DOHH2 (cell line): ENCODE data around the gene TMEM132D.

Experiments
- H3F3A ChIP-seq: fragments of 200-600 bp; sonication (generic), shearing (Covaris generic); 2 replicates; pipeline ENCODE4 v1.6.0; 2016; ENCODE audit warnings: antibody characterized with exemption, mild to moderate bottlenecking; ENCODE audit not compliant: control insufficient read depth, insufficient read depth
- H3K27ac ChIP-seq: fragments of 200-600 bp; sonication (generic); 2 replicates; pipeline ENCODE4 v1.5.1; 2014; ENCODE audit warnings: low read depth, mild to moderate bottlenecking, low read length, moderate library complexity
- H3K27me3 ChIP-seq: fragments of 200-600 bp; sonication (generic); 2 replicates; pipeline ENCODE4 v1.6.1; 2014; ENCODE audit warnings: mild to moderate bottlenecking, low read length, mixed read lengths; ENCODE audit not compliant: control insufficient read depth
- H3K36me3 ChIP-seq: fragments of 200-600 bp; sonication (generic); 2 replicates; pipeline ENCODE4 v1.6.1; 2014; ENCODE audit warnings: mild to moderate bottlenecking, low read length, moderate library complexity, mixed read lengths; ENCODE audit not compliant: control insufficient read depth
- H3K4me1 ChIP-seq: fragments of 200-600 bp; sonication (generic); 2 replicates; pipeline ENCODE4 v1.6.1; 2014; ENCODE audit warnings: mild to moderate bottlenecking, low read length, mixed read lengths; ENCODE audit not compliant: control insufficient read depth
- H3K4me2 ChIP-seq: fragments of 200-600 bp; sonication (generic); 2 replicates; pipeline ENCODE4 v1.6.0; 2014; ENCODE audit warnings: mild to moderate bottlenecking, low read length, moderate library complexity
- H3K4me3 ChIP-seq: fragments of 200-600 bp; sonication (generic); 2 replicates; pipeline ENCODE4 v1.5.1; 2014; ENCODE audit warnings: mild to moderate bottlenecking, low read length, mixed read lengths
- H3K79me2 ChIP-seq: fragments of 200-600 bp; sonication (generic); 2 replicates; pipeline ENCODE4 v1.6.1; 2014; ENCODE audit warnings: mild to moderate bottlenecking, low read length, mixed read lengths; ENCODE audit not compliant: control insufficient read depth
- H3K9me2 ChIP-seq: fragments of 200-600 bp; sonication (generic); replicated peaks from 2 replicates; pipeline ENCODE4 v1.6.1; 2014; ENCODE audit warnings: mild to moderate bottlenecking, low read length, mixed read lengths; ENCODE audit not compliant: control insufficient read depth
- H3K9me3 ChIP-seq: fragments of 200-600 bp; sonication (generic); 2 replicates; pipeline ENCODE4 v1.6.1; 2014; ENCODE audit warnings: antibody characterized with exemption, low read length, mixed read lengths; ENCODE audit not compliant: control insufficient read depth, insufficient read depth
- H4K20me1 ChIP-seq: fragments of 200-600 bp; sonication (generic); 2 replicates; pipeline ENCODE4 v1.6.0; 2014; ENCODE audit warnings: low read depth, mild to moderate bottlenecking, antibody characterized with exemption, low read length, moderate library complexity; ENCODE audit not compliant: control insufficient read depth, insufficient read depth
- EZH2phosphoT487 ChIP-seq: fragments of 200-600 bp; sonication (generic); IDR thresholded peaks from 2 replicates; pipeline ENCODE4 v1.6.1; 2017; ENCODE audit warnings: borderline replicate concordance, mild to moderate bottlenecking, antibody characterized with exemption, low read length, moderate library complexity, mixed read lengths
- TF ChIP-seq, protein P1 (sequence below): fragments of 200-600 bp; sonication (generic); IDR thresholded peaks from one replicate; pipeline ENCODE4 v1.5.1; 2014; ENCODE audit warnings: antibody characterized with exemption, mild to moderate bottlenecking, low read depth, low read length; ENCODE audit not compliant: poor library complexity, severe bottlenecking

Gene TMEM132D

DNA sequence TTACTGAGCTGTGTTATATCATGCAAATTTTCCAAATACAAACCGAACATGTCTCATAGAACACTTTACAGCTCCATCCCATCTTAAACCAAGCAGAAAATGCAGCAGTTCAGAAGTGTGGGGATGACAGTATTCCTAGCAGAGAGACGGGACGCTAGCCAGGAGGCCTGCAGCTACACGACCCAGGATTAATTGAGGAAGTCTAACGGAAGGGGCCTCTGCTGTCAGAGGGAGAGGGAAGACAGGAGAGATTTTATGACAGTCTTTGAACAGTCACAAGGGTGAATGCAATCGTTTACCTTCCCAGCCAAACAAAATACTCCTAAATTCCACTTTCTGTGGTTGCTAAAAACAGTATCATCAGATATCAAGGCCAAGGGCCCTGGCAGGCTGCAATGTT lies 261.9 kb downstream of the TMEM132D start:
- no peak overlapping the region for H3K27ac ChIP-seq
- no peak for TF ChIP-seq EZH2phosphoT487
- TF ChIP-seq, protein P1, sequence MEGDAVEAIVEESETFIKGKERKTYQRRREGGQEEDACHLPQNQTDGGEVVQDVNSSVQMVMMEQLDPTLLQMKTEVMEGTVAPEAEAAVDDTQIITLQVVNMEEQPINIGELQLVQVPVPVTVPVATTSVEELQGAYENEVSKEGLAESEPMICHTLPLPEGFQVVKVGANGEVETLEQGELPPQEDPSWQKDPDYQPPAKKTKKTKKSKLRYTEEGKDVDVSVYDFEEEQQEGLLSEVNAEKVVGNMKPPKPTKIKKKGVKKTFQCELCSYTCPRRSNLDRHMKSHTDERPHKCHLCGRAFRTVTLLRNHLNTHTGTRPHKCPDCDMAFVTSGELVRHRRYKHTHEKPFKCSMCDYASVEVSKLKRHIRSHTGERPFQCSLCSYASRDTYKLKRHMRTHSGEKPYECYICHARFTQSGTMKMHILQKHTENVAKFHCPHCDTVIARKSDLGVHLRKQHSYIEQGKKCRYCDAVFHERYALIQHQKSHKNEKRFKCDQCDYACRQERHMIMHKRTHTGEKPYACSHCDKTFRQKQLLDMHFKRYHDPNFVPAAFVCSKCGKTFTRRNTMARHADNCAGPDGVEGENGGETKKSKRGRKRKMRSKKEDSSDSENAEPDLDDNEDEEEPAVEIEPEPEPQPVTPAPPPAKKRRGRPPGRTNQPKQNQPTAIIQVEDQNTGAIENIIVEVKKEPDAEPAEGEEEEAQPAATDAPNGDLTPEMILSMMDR = no peak
- H3K79me2 ChIP-seq = no peaks in the 10 kb centered on the region
- no peaks in the 10 kb centered on the region for H3K4me1 ChIP-seq
- H4K20me1 ChIP-seq = no peaks in the 10 kb centered on the region
- no peaks in the 10 kb centered on the region for H3K36me3 ChIP-seq
- no peak overlapping the region for H3K4me2 ChIP-seq
- H3K4me3 ChIP-seq = no peak overlapping the region
- H3F3A ChIP-seq = no peaks in the 10 kb centered on the region
- no peaks in the 10 kb centered on the region for H3K9me3 ChIP-seq
- H3K27me3 ChIP-seq = no peaks in the 10 kb centered on the region
- no peaks in the 10 kb centered on the region for H3K9me2 ChIP-seq

DNA sequence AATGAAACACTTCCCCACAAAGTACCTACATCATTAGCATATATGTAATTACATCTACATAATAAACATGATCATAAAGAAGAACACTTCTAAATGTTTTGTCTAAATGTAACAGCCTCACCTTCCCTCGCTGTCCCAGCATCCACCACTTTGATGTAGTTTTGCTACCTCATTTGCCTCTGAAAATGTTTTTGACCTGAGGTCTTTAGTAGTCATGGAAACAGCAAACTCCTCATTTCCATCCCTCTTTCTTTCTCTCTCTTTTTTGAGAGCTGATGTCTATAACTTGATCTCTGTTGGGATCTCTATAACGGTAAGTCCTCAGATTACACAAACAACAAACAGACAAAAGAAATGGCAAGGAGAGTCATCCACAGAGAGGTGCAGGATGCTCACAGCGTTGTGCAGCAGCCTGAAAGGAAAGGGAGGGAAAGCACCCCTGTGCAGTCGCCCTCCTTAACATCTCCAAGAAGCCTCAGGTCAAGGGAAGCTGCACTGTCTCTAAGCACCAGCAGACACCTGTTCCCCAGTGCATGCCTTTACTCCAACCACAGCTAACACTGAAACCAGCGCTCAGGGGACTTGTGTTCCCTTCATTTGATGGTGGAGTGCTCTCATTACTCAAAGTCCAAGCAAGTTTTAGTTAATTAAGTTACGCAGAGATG lies 268.7 kb downstream of the TMEM132D start:
- H3K4me2 ChIP-seq = no peak overlapping the region

DNA sequence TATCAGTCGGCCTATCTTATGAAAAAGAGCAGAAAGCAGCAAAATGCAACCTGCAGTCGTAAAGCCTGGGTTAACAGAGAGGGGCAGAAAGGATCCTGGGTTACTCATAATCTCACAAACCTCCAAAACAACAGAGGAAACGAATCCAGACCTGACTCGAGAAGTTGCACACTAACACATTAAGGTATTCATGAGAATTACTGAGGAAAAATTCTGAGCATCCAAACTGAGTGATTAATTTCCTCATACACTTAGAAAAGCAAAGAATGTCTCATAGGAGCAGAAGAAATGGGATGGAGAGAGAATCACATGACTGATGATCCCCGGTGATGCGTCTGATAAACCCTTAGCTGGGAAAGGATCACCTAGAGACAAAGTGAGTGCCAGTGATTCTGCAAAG lies 272.5 kb downstream of the TMEM132D start:
- H4K20me1 ChIP-seq = no peaks in the 10 kb centered on the region
- H3K27me3 ChIP-seq = no peaks in the 10 kb centered on the region

More for the DNA sequence above, 268.7 kb downstream of the TMEM132D start:
- Histone ChIP-seq H3K4me1 (no peaks in the 10 kb centered on the region), H4K20me1 (no peaks in the 10 kb centered on the region), H3K27ac (no peak overlapping the region), H3K9me2 (no peaks in the 10 kb centered on the region), H3K27me3 (no peaks in the 10 kb centered on the region), H3K4me3 (no peak overlapping the region), H3K9me3 (no peaks in the 10 kb centered on the region), H3F3A (no peaks in the 10 kb centered on the region), H3K36me3 (no peaks in the 10 kb centered on the region), H3K79me2 (no peaks in the 10 kb centered on the region)
- TF ChIP-seq, protein P1 = no peak
- TF ChIP-seq EZH2phosphoT487 = no peak

More for the DNA sequence above, 272.5 kb downstream of the TMEM132D start:
- H3K36me3 ChIP-seq = no peaks in the 10 kb centered on the region
- H3K9me2 ChIP-seq = no peaks in the 10 kb centered on the region
- TF ChIP-seq, protein P1 = no peak
- TF ChIP-seq EZH2phosphoT487 = no peak
- no peak overlapping the region for H3K4me2 ChIP-seq
- H3K9me3 ChIP-seq = no peaks in the 10 kb centered on the region
- H3F3A ChIP-seq = no peaks in the 10 kb centered on the region
- H3K79me2 ChIP-seq = no peaks in the 10 kb centered on the region
- H3K4me1 ChIP-seq = no peaks in the 10 kb centered on the region
- no peak overlapping the region for H3K27ac ChIP-seq
- H3K4me3 ChIP-seq = no peak overlapping the region
